Uterus (tissue), 4 donors: Measurements from ENCODE around the gene RECQL5. TPM values are rescaled to one million over a fixed set of nuclear protein-coding genes. Genes with fewer than 3 reads are reported as not detected.
A peak's percentile ranks its signal among the peaks of the same experiment; 100 is the strongest.

Experiments
- DNase-seq, 2 donors: peaks; one replicate each; pipeline ENCODE4 v3.0.0-alpha.2; 2019 to 2020
- H3K27ac ChIP-seq, 2 donors: fragments of 200-600 bp; sonication (generic); 1 replicate in 1 of 2; 2 replicates in 1 of 2; pipeline ENCODE4 v1.5.1; 2016 to 2018
- H3K27me3 ChIP-seq, 2 donors: fragments of 200-600 bp; sonication (generic); one replicate each; pipeline ENCODE4 v1.5.1; 2018 to 2019; ENCODE audit warnings: control low read depth in 1 of 2
- H3K36me3 ChIP-seq, 2 donors: fragments of 200-600 bp; sonication (generic); one replicate each; pipeline ENCODE4 v1.5.1; 2019; ENCODE audit warnings: control low read depth in 1 of 2
- H3K4me1 ChIP-seq, 2 donors: fragments of 200-600 bp; sonication (generic); one replicate each; pipeline ENCODE4 v1.5.1; 2018 to 2019; ENCODE audit warnings: control low read depth in 1 of 2
- H3K4me3 ChIP-seq, 2 donors: fragments of 200-600 bp; sonication (generic); 1 replicate in 1 of 2; 2 replicates in 1 of 2; pipeline ENCODE4 v1.5.1; 2018 to 2019; ENCODE audit warnings: mild to moderate bottlenecking in 1 of 2
- H3K9me3 ChIP-seq, 2 donors: fragments of 200-600 bp; sonication (generic); one replicate each; pipeline ENCODE4 v1.5.1; 2019; ENCODE audit warnings: control low read depth in 1 of 2
- CTCF ChIP-seq, 4 experiments: fragments of 200-600 bp in 2 of 4; fragments of 450-650 bp in 2 of 4; sonication (generic) in 2 of 4; IDR thresholded peaks; one replicate each; pipeline ENCODE4 v1.5.1; 2016 to 2019; ENCODE audit warnings: antibody characterized with exemption in 4 of 4, mild to moderate bottlenecking in 2 of 4, moderate library complexity in 1 of 4
- POLR2A ChIP-seq, 2 donors: fragments of 450-650 bp; IDR thresholded peaks; one replicate each; pipeline ENCODE4 v1.6.1; 2016; ENCODE audit warnings: antibody characterized with exemption in 2 of 2, mild to moderate bottlenecking in 1 of 2, moderate library complexity in 1 of 2
- intact Hi-C: fragments of 100-400 bp; cut with DNase I; formaldehyde crosslinking; loops from one replicate; pipeline ENCODE4 v1.15.1; 2023; ENCODE audit warnings: low total_unique reads
- total RNA-seq, 4 donors: library from RNA; depleted of rRNA in 3 of 4; stranded (reverse); fragments of >200 nt in 3 of 4; gene quantifications; one replicate each; pipeline versions ENCODE4 v1.1.0 to v1.2.4, GENCODE V29; 2014 to 2023
- donor health status: DM: yes; HTN: yes; CAD: no.

RECQL5 gene
- total RNA-seq, 4 donors from 2014 or later: 0.59 to 22.7 (median 11.9) TPM

GRCh38 chr17:75652934-75653549 lies 13.9 kb downstream of the RECQL5 start:
- no peak for DNase-seq
- no peak for TF ChIP-seq POLR2A (IDR thresholded peaks at IDR 0.05)
- TF ChIP-seq CTCF (IDR thresholded peaks at IDR 0.05): peak in 3 of 4 experiments; percentile 40 to 48 (median 42)
- intact Hi-C loops: no loop called here
- Histone ChIP-seq H3K36me3 (no peaks in the 10 kb centered on the region), H3K27ac (no peak overlapping the region), H3K4me3 (no peak overlapping the region), H3K27me3 (no peaks in the 10 kb centered on the region), H3K9me3 (no peaks in the 10 kb centered on the region), H3K4me1 (no peaks in the 10 kb centered on the region)

- intact Hi-C loops: no loop called here
- Histone ChIP-seq H3K4me1 (no peaks in the 10 kb centered on the region), H3K9me3 (no peaks in the 10 kb centered on the region), H3K36me3 (no peaks in the 10 kb centered on the region), H3K27me3 (no peaks in the 10 kb centered on the region), H3K4me3 (no peak overlapping the region), H3K27ac (no peak overlapping the region)
- no peak for TF ChIP-seq CTCF (IDR thresholded peaks at IDR 0.05)
- DNase-seq: no peak
These were observed 14.6 kb downstream of the RECQL5 start for GRCh38 chr17:75652341-75652740.

GRCh38 chr17:75650874-75651273 lies 16.1 kb downstream of the RECQL5 start:
- intact Hi-C loops: no loop called here
- TF ChIP-seq CTCF (IDR thresholded peaks at IDR 0.05): no peak
- no peak for TF ChIP-seq POLR2A (IDR thresholded peaks at IDR 0.05)

GRCh38 chr17:75649687-75650086 lies 17.3 kb downstream of the RECQL5 start:
- H3K4me1 ChIP-seq: no peaks in the 10 kb centered on the region
- no peaks in the 10 kb centered on the region for H3K36me3 ChIP-seq
- DNase-seq: no peak
- H3K27me3 ChIP-seq: no peaks in the 10 kb centered on the region
- intact Hi-C loops: no loop called here
- no peak overlapping the region for H3K4me3 ChIP-seq
- no peak for TF ChIP-seq POLR2A (IDR thresholded peaks at IDR 0.05)
- no peak for TF ChIP-seq CTCF (IDR thresholded peaks at IDR 0.05)
- H3K9me3 ChIP-seq: no peaks in the 10 kb centered on the region
- H3K27ac ChIP-seq: no peak overlapping the region

More at GRCh38 chr17:75650874-75651273, 16.1 kb downstream of the RECQL5 start:
- Histone ChIP-seq H3K27ac (no peak overlapping the region), H3K27me3 (no peaks in the 10 kb centered on the region), H3K9me3 (no peaks in the 10 kb centered on the region), H3K4me1 (no peaks in the 10 kb centered on the region), H3K4me3 (no peak overlapping the region), H3K36me3 (no peaks in the 10 kb centered on the region)
- no peak for DNase-seq

GRCh38 chr17:75647921-75648320 lies 19.0 kb downstream of the RECQL5 start:
- no peaks in the 10 kb centered on the region for H3K27me3 ChIP-seq
- intact Hi-C loops: no loop called here
- no peaks in the 10 kb centered on the region for H3K9me3 ChIP-seq
- TF ChIP-seq POLR2A (IDR thresholded peaks at IDR 0.05): no peak
- TF ChIP-seq CTCF (IDR thresholded peaks at IDR 0.05): no peak
- H3K27ac ChIP-seq: no peak overlapping the region
- DNase-seq: no peak
- no peak overlapping the region for H3K4me3 ChIP-seq
- H3K36me3 ChIP-seq: no peaks in the 10 kb centered on the region
- no peaks in the 10 kb centered on the region for H3K4me1 ChIP-seq
